B cell (primary cell): ENCODE data around the gene BEND4. TPM values are rescaled to one million over a fixed set of nuclear protein-coding genes. Genes with fewer than 3 reads are reported as not detected.

Experiments
- ATAC-seq: fragments of 200-7000 bp; cut with Tn5 transposase; one replicate; pipeline ENCODE4 v1.10.0; 2021; ENCODE audit warnings: low read depth, mild to moderate bottlenecking, moderate number of reproducible peaks, moderate library complexity
- CTCF ChIA-PET: fragments of 350-600 bp; sonication (Branson Sonifier 250); formaldehyde crosslinking; loops from one replicate; lab custom pipeline; 2021; ENCODE audit warnings: antibody characterized with exemption, inconsistent platforms; lab: Charles Lee
- POLR2A ChIA-PET: fragments of 350-600 bp; sonication (Branson Sonifier 250); formaldehyde crosslinking; loops from one replicate; lab custom pipeline; 2021; ENCODE audit warnings: antibody characterized with exemption; lab: Charles Lee
- DNase-seq: peaks from one replicate; pipeline ENCODE4 v3.0.0; 2013
- H2AFZ ChIP-seq: 2 replicates; pipeline ENCODE4 v1.6.1; 2012; ENCODE audit warnings: mild to moderate bottlenecking, low read depth, low read length; ENCODE audit not compliant: insufficient read depth, poor library complexity, severe bottlenecking
- H3K27ac ChIP-seq, 2 donors: 1 replicate in 1 of 2; 2 replicates in 1 of 2; pipeline ENCODE4 v1.5.1; 2012 to 2013; ENCODE audit warnings: low read length in 2 of 2, mild to moderate bottlenecking in 2 of 2, moderate library complexity in 1 of 2
- H3K27me3 ChIP-seq, 4 experiments: fragments of 200-600 bp in 1 of 4; sonication (generic) in 1 of 4; replicated peaks in 1 of 4; 1 replicate in 2 of 4; 2 replicates in 2 of 4; pipeline versions ENCODE4 v1.6.1 to v1.7.0; 2013 to 2016; ENCODE audit warnings: low read length in 3 of 4, mild to moderate bottlenecking in 2 of 4, mixed read lengths in 1 of 4, moderate library complexity in 1 of 4; ENCODE audit not compliant: insufficient read depth in 4 of 4, control insufficient read depth in 3 of 4; ENCODE audit errors: control extremely low read depth in 1 of 4
- H3K36me3 ChIP-seq, 2 experiments: replicated peaks in 1 of 2; 1 replicate in 1 of 2; 2 replicates in 1 of 2; pipeline versions ENCODE4 v1.6.1 to v1.7.1; 2013; ENCODE audit warnings: low read length in 1 of 2; ENCODE audit not compliant: insufficient read depth in 2 of 2, control insufficient read depth in 1 of 2; ENCODE audit errors: control extremely low read depth in 1 of 2, extremely low read depth in 1 of 2
- H3K4me1 ChIP-seq, 2 donors: fragments of 200-600 bp in 1 of 2; sonication (generic) in 1 of 2; 1 replicate in 1 of 2; 2 replicates in 1 of 2; pipeline versions ENCODE4 v1.5.1 to v1.6.1; 2013 to 2017; ENCODE audit warnings: low read length in 2 of 2; ENCODE audit not compliant: control insufficient read depth in 2 of 2, insufficient read depth in 2 of 2
- H3K4me2 ChIP-seq: replicated peaks from 2 replicates; pipeline ENCODE3; 2012; ENCODE audit warnings: mild to moderate bottlenecking, low read depth, low read length; ENCODE audit not compliant: poor library complexity, severe bottlenecking
- H3K4me3 ChIP-seq, 5 experiments: fragments of 200-600 bp in 1 of 5; sonication (generic) in 1 of 5; 1 replicate in 3 of 5; 2 replicates in 2 of 5; pipeline versions ENCODE4 v1.5.1 to v1.7.0; 2011 to 2016; ENCODE audit warnings: low read length in 4 of 5, mild to moderate bottlenecking in 4 of 5, low read depth in 2 of 5, control low read depth in 1 of 5, moderate library complexity in 1 of 5; ENCODE audit not compliant: insufficient read depth in 1 of 5; ENCODE audit errors: control extremely low read depth in 1 of 5, extremely low read depth in 1 of 5
- H3K79me2 ChIP-seq: fragments of 200-600 bp; sonication (generic); one replicate; pipeline ENCODE4 v1.6.0; 2016; ENCODE audit warnings: low read length; ENCODE audit not compliant: control insufficient read depth, insufficient read depth
- H3K9ac ChIP-seq: fragments of 200-600 bp; sonication (generic); 2 replicates; pipeline ENCODE4 v1.6.1; 2017; ENCODE audit warnings: mild to moderate bottlenecking, low read length, moderate library complexity
- H3K9me3 ChIP-seq, 3 donors: one replicate each; pipeline versions ENCODE4 v1.6.1 to v1.7.1; 2013; ENCODE audit warnings: low read length in 2 of 3; ENCODE audit not compliant: control insufficient read depth in 2 of 3, insufficient read depth in 1 of 3; ENCODE audit errors: control extremely low read depth in 1 of 3
- H4K20me1 ChIP-seq: 2 replicates; pipeline ENCODE4 v1.6.0; 2012; ENCODE audit warnings: mild to moderate bottlenecking, low read length; ENCODE audit not compliant: insufficient read depth, control insufficient read depth, poor library complexity, severe bottlenecking
- H3K27ac Mint-ChIP-seq: one replicate; pipeline ENCODE4 v1.8.0; 2021; ENCODE audit warnings: mixed read lengths
- H3K27me3 Mint-ChIP-seq: one replicate; pipeline ENCODE4 v1.8.0; 2021; ENCODE audit warnings: mixed read lengths
- H3K4me1 Mint-ChIP-seq: one replicate; pipeline ENCODE4 v1.8.0; 2021; ENCODE audit warnings: mixed read lengths
- H3K4me3 Mint-ChIP-seq: one replicate; pipeline ENCODE4 v1.8.0; 2021; ENCODE audit warnings: mixed read lengths
- H3K9me3 Mint-ChIP-seq: one replicate; pipeline ENCODE4 v1.8.0; 2022; ENCODE audit warnings: mixed read lengths; ENCODE audit not compliant: insufficient read depth
- EZH2 ChIP-seq: IDR thresholded peaks from 2 replicates; pipeline ENCODE4 v1.6.1; 2012; ENCODE audit warnings: borderline replicate concordance, low read depth, mild to moderate bottlenecking, moderate library complexity, low read length; ENCODE audit not compliant: insufficient read depth, poor library complexity, severe bottlenecking
- WGBS: methylation state at CpG from one replicate; pipeline ENCODE4 v1.1.5; 2013; ENCODE audit warnings: missing lambda C conversion rate; ENCODE audit not compliant: insufficient coverage; 5-methylcytosine and 5-hydroxymethylcytosine counted together
- intact Hi-C: fragments of 100-400 bp; cut with micrococcal nuclease; formaldehyde crosslinking; loops from one replicate; pipeline ENCODE4 v1.10.0; 2022
- polyA plus RNA-seq: library from polyadenylated mRNA; depleted of rRNA; stranded (reverse); fragments of >200 nt; gene quantifications from 2 replicates; pipeline ENCODE4 v1.2.3, GENCODE V29; 2012
- total RNA-seq, 2 donors: library from RNA; stranded (reverse); fragments of 120-200 nt in 1 of 2; gene quantifications; 1 replicate in 1 of 2; 2 replicates in 1 of 2; pipeline versions ENCODE4 v1.2.3 to v1.2.4, GENCODE V29; 2013 to 2022
- TF ChIP-seq, protein P1 (sequence below): fragments of 200-600 bp; IDR thresholded peaks from one replicate; pipeline ENCODE4 v1.8.0; 2022; ENCODE audit warnings: antibody characterized with exemption, mild to moderate bottlenecking

The BEND4 gene
- total and polyA plus RNA-seq, 2 donors (not counting 1 experiment from before 2014, with no cell fraction given): 4.3 to 18.6 TPM

DNA sequence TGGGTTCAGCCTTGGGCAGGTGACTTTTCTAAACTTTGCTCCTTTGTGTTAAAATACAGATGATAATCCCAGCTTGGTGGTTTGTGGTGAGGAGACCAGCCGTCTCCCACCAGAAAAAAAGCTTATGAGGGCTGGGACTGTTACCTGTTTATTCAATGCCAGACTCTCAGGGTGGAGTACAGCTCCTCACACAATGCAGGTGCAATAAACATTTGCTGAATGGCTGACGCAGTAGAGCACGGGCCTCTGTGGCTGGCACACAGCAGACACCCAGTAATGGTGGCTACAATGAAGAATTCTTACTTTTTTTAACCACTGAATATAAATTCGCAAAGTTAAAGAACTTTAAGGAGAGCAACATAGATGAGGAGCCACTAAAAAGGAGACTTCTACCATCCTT, 30.2 kb downstream of the BEND4 start:
- Histone ChIP-seq H3K4me3 (no peak overlapping the region), H3K27ac (no peak overlapping the region), H3K27me3 (no peaks in the 10 kb centered on the region), H3K4me2 (no peak overlapping the region), H2AFZ (no peak overlapping the region), H4K20me1 (no peaks in the 10 kb centered on the region), H3K9me3 (no peaks in the 10 kb centered on the region), H3K4me1 (peaks cover under 1 to 2% of the 10 kb centered on the region in 2 donors), H3K9ac (no peak overlapping the region), H3K79me2 (no peaks in the 10 kb centered on the region), H3K36me3 (peaks cover 13 to 44% of the 10 kb centered on the region in 2 experiments)
- 93% methylated on average over 3 of the region's 4 CpGs for WGBS
- no peak overlapping the region for H3K27ac Mint-ChIP-seq
- no peak for TF ChIP-seq EZH2
- TF ChIP-seq, protein P1, sequence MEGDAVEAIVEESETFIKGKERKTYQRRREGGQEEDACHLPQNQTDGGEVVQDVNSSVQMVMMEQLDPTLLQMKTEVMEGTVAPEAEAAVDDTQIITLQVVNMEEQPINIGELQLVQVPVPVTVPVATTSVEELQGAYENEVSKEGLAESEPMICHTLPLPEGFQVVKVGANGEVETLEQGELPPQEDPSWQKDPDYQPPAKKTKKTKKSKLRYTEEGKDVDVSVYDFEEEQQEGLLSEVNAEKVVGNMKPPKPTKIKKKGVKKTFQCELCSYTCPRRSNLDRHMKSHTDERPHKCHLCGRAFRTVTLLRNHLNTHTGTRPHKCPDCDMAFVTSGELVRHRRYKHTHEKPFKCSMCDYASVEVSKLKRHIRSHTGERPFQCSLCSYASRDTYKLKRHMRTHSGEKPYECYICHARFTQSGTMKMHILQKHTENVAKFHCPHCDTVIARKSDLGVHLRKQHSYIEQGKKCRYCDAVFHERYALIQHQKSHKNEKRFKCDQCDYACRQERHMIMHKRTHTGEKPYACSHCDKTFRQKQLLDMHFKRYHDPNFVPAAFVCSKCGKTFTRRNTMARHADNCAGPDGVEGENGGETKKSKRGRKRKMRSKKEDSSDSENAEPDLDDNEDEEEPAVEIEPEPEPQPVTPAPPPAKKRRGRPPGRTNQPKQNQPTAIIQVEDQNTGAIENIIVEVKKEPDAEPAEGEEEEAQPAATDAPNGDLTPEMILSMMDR: no peak
- H3K4me1 Mint-ChIP-seq: peaks cover 5% of the 10 kb centered on the region
- ChIA-PET POLR2A (no interaction called here), CTCF (no interaction called here)
- DNase-seq: no peak
- no peaks in the 10 kb centered on the region for H3K9me3 Mint-ChIP-seq
- intact Hi-C loops: no loop called here
- ATAC-seq: no peak
- no peak overlapping the region for H3K4me3 Mint-ChIP-seq
- H3K27me3 Mint-ChIP-seq: no peaks in the 10 kb centered on the region

DNA sequence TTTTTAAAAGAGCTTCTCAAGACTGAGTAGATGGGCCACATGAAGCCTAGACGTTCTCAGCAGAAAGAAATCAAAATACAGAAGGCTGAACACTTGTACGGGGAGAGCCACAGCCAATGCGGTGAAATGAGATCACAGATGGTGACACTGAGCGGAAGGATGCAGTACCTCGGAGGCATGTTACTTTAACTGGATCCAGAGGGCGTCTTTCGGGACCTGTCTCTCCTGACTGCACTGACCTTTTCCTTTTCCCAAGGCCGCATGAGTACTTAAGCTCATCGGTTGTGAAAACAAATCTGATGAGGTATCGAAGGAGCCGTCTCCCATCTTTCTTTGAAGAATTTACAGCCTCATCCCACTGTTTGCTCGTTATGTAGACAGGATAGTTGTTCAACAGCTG, 32.6 kb downstream of the BEND4 start:
- Histone ChIP-seq H3K27me3 (no peaks in the 10 kb centered on the region), H3K4me2 (no peak overlapping the region), H3K4me1 (no peaks in the 10 kb centered on the region), H3K9ac (no peak overlapping the region), H2AFZ (no peak overlapping the region), H3K9me3 (no peaks in the 10 kb centered on the region), H3K27ac (no peak overlapping the region), H3K79me2 (no peaks in the 10 kb centered on the region), H3K36me3 (peaks cover 15 to 46% of the 10 kb centered on the region in 2 experiments), H3K4me3 (no peak overlapping the region), H4K20me1 (no peaks in the 10 kb centered on the region)
- CTCF ChIA-PET: no interaction called here
- intact Hi-C loops: no loop called here
- no peak overlapping the region for H3K27ac Mint-ChIP-seq
- DNase-seq (no peak), ATAC-seq (no peak)
- WGBS: 98% methylated on average over 12 of the region's 12 CpGs
- POLR2A ChIA-PET: no interaction called here
- H3K4me1 Mint-ChIP-seq: no peaks in the 10 kb centered on the region
- TF ChIP-seq EZH2: no peak
- TF ChIP-seq, protein P1: no peak
- H3K27me3 Mint-ChIP-seq: no peaks in the 10 kb centered on the region
- H3K9me3 Mint-ChIP-seq: no peaks in the 10 kb centered on the region
- H3K4me3 Mint-ChIP-seq: no peak overlapping the region
